Neutrophil (primary cell): ENCODE measurements around the gene GXYLT2.

ENCODE experiments used
- H3K27ac ChIP-seq: fragments of 200-600 bp; sonication (generic); 2 replicates; pipeline ENCODE4 v1.5.1; 2016; ENCODE audit warnings: mild to moderate bottlenecking, moderate library complexity
- H3K27me3 ChIP-seq: fragments of 200-600 bp; sonication (generic); 2 replicates; pipeline ENCODE4 v1.6.0; 2016; ENCODE audit warnings: mild to moderate bottlenecking
- H3K36me3 ChIP-seq: fragments of 200-600 bp; sonication (generic); 2 replicates; pipeline ENCODE4 v1.5.1; 2017
- H3K4me1 ChIP-seq, 2 experiments: fragments of 200-600 bp in 1 of 2; sonication (generic) in 1 of 2; 1 replicate in 1 of 2; 2 replicates in 1 of 2; pipeline versions ENCODE4 v1.5.1 to v1.6.1; 2013 to 2016; ENCODE audit warnings: low read depth in 1 of 2, low read length in 1 of 2, mild to moderate bottlenecking in 1 of 2, moderate library complexity in 1 of 2; ENCODE audit not compliant: control insufficient read depth in 1 of 2, insufficient read depth in 1 of 2
- H3K4me3 ChIP-seq, 2 experiments: fragments of 200-600 bp in 1 of 2; sonication (generic) in 1 of 2; 1 replicate in 1 of 2; 2 replicates in 1 of 2; pipeline ENCODE4 v1.5.1; 2013 to 2016; ENCODE audit warnings: low read depth in 1 of 2, low read length in 1 of 2, mild to moderate bottlenecking in 1 of 2, moderate library complexity in 1 of 2
- H3K9me3 ChIP-seq: fragments of 200-600 bp; sonication (generic); 2 replicates; pipeline ENCODE4 v1.5.1; 2016
- TF ChIP-seq, protein P1 (sequence below): fragments of 200-600 bp; sonication (generic); IDR thresholded peaks from 2 replicates; pipeline ENCODE4 v1.5.1; 2016; ENCODE audit warnings: antibody characterized with exemption

Gene GXYLT2

DNA sequence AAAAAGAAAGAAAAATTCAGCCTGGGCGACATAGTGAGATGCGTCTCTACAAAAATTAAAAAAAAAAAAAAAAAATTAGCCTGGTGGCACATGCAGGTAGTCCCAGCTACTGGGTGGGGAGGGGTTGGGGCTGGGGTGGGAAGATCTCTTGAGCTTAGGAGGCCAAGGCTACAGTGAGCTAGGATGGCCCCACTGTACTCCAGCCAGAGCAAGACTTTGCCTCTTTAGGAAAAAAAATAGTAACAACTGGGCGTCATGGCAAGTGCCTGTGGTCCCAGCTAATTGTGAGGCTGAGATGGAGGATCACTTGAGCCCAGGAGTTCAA is 84.8 kb downstream of the GXYLT2 start:
- Histone ChIP-seq H3K4me1 (peaks cover 18 to 30% of the 10 kb centered on the region in 2 experiments), H3K27ac (no peak overlapping the region), H3K27me3 (no peaks in the 10 kb centered on the region), H3K36me3 (no peaks in the 10 kb centered on the region), H3K9me3 (no peaks in the 10 kb centered on the region), H3K4me3 (no peak overlapping the region)
- TF ChIP-seq, protein P1, sequence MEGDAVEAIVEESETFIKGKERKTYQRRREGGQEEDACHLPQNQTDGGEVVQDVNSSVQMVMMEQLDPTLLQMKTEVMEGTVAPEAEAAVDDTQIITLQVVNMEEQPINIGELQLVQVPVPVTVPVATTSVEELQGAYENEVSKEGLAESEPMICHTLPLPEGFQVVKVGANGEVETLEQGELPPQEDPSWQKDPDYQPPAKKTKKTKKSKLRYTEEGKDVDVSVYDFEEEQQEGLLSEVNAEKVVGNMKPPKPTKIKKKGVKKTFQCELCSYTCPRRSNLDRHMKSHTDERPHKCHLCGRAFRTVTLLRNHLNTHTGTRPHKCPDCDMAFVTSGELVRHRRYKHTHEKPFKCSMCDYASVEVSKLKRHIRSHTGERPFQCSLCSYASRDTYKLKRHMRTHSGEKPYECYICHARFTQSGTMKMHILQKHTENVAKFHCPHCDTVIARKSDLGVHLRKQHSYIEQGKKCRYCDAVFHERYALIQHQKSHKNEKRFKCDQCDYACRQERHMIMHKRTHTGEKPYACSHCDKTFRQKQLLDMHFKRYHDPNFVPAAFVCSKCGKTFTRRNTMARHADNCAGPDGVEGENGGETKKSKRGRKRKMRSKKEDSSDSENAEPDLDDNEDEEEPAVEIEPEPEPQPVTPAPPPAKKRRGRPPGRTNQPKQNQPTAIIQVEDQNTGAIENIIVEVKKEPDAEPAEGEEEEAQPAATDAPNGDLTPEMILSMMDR, result no peak

- Histone ChIP-seq H3K27ac (no peak overlapping the region), H3K4me1 (peaks cover 23 to 30% of the 10 kb centered on the region in 2 experiments), H3K4me3 (no peak overlapping the region), H3K9me3 (no peaks in the 10 kb centered on the region), H3K36me3 (no peaks in the 10 kb centered on the region), H3K27me3 (no peaks in the 10 kb centered on the region)
- TF ChIP-seq, protein P1, result no peak
Measured at GRCh38 chr3:72973031-72973723, 85.3 kb downstream of the GXYLT2 start.

DNA sequence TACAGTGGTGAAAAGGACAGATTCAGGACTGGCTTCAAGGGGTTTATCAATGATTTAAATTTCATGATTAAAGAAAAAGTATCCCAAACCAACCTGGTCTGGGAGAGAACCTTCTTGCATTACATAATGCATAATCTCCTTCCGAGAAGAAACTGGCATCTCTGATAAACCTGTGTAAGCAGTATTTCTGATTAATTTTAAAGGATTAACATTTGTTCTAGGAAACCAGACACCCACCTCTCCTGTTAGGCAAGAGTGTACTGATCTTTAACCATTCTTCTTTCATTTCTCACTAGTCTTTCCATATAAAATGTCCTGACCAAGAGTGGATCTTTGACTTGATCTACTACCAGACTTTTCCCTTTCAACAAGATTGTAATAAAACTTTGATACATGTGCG is 85.9 kb downstream of the GXYLT2 start:
- Histone ChIP-seq H3K9me3 (no peaks in the 10 kb centered on the region), H3K27me3 (no peaks in the 10 kb centered on the region), H3K36me3 (no peaks in the 10 kb centered on the region), H3K4me3 (no peak overlapping the region), H3K27ac (no peak overlapping the region), H3K4me1 (peaks cover 29 to 32% of the 10 kb centered on the region in 2 experiments)
- TF ChIP-seq, protein P1, result no peak

GRCh38 chr3:72974956-72975355 is 87.1 kb downstream of the GXYLT2 start:
- Histone ChIP-seq H3K27ac (peak overlapping the region; percentile 82), H3K9me3 (no peaks in the 10 kb centered on the region), H3K36me3 (no peaks in the 10 kb centered on the region), H3K4me1 (peaks cover 30 to 32% of the 10 kb centered on the region in 2 experiments), H3K4me3 (no peak overlapping the region), H3K27me3 (no peaks in the 10 kb centered on the region)
- TF ChIP-seq, protein P1, result no peak

- H3K4me3 ChIP-seq, result peak overlapping the region in 1 of 2 experiments; percentile 19
- no peaks in the 10 kb centered on the region for H3K36me3 ChIP-seq
- peaks cover 30 to 32% of the 10 kb centered on the region in 2 experiments for H3K4me1 ChIP-seq
- peak overlapping the region; percentile 82 for H3K27ac ChIP-seq
- no peaks in the 10 kb centered on the region for H3K9me3 ChIP-seq
- TF ChIP-seq, protein P1, result no peak
- no peaks in the 10 kb centered on the region for H3K27me3 ChIP-seq
Measured at GRCh38 chr3:72976281-72976741, 88.5 kb downstream of the GXYLT2 start.
